CD4-positive, alpha-beta T cell (primary cell): ENCODE results near the gene GALNTL6. TPM values are rescaled to one million over a fixed set of nuclear protein-coding genes. Genes with fewer than 3 reads are reported as not detected.
A peak's percentile ranks its signal among the peaks of the same experiment; 100 is the strongest.

Experiments used
- ATAC-seq: fragments of 200-7000 bp; cut with Tn5 transposase; one replicate; pipeline ENCODE4 v1.10.0; 2022; ENCODE audit warnings: mild to moderate bottlenecking; ENCODE audit not compliant: poor library complexity
- CTCF ChIA-PET: fragments of 350-600 bp; sonication (Branson Sonifier 250); formaldehyde crosslinking; loops from one replicate; lab custom pipeline; 2021; ENCODE audit warnings: antibody characterized with exemption, inconsistent platforms; lab: Charles Lee
- POLR2A ChIA-PET: fragments of 350-600 bp; sonication (Branson Sonifier 250); formaldehyde crosslinking; loops from one replicate; lab custom pipeline; 2021; ENCODE audit warnings: antibody characterized with exemption, inconsistent platforms; lab: Charles Lee
- DNase-seq, 14 experiments: peaks; one replicate each; pipeline ENCODE4 v3.0.0-alpha.2; 2013 to 2020; ENCODE audit warnings: mixed read lengths in 2 of 14
- H3K27ac ChIP-seq, 2 donors: one replicate each; pipeline versions ENCODE4 v1.5.1 to v1.7.0; 2013; ENCODE audit warnings: low read length in 2 of 2, low read depth in 1 of 2, mild to moderate bottlenecking in 1 of 2
- H3K27me3 ChIP-seq, 2 experiments: 1 replicate in 1 of 2; 2 replicates in 1 of 2; pipeline versions ENCODE4 v1.6.1 to v1.7.0; 2013; ENCODE audit warnings: low read length in 2 of 2, control low read depth in 1 of 2, mild to moderate bottlenecking in 1 of 2, moderate library complexity in 1 of 2; ENCODE audit not compliant: insufficient read depth in 2 of 2, control insufficient read depth in 1 of 2
- H3K36me3 ChIP-seq: one replicate; pipeline ENCODE4 v1.6.1; 2013; ENCODE audit warnings: low read length, control low read depth; ENCODE audit not compliant: insufficient read depth
- H3K4me1 ChIP-seq: one replicate; pipeline ENCODE4 v1.6.1; 2013; ENCODE audit warnings: low read length, control low read depth; ENCODE audit not compliant: insufficient read depth
- H3K4me3 ChIP-seq: one replicate; pipeline ENCODE4 v1.5.1; 2013; ENCODE audit warnings: mild to moderate bottlenecking, low read length, moderate library complexity
- H3K9me3 ChIP-seq, 2 experiments: 1 replicate in 1 of 2; 2 replicates in 1 of 2; pipeline versions ENCODE4 v1.6.1 to v1.7.0; 2013; ENCODE audit warnings: low read length in 2 of 2, mild to moderate bottlenecking in 2 of 2, control low read depth in 1 of 2, moderate library complexity in 1 of 2; ENCODE audit not compliant: control insufficient read depth in 1 of 2, insufficient read depth in 1 of 2
- H3K27ac Mint-ChIP-seq: one replicate; pipeline ENCODE4 v1.8.0; 2020; ENCODE audit warnings: mixed read lengths
- H3K27me3 Mint-ChIP-seq: one replicate; pipeline ENCODE4 v1.8.0; 2021; ENCODE audit warnings: mixed read lengths
- H3K36me3 Mint-ChIP-seq: one replicate; pipeline ENCODE4 v1.8.0; 2021; ENCODE audit warnings: low read depth, mixed read lengths
- H3K4me1 Mint-ChIP-seq: one replicate; pipeline ENCODE4 v1.8.0; 2021; ENCODE audit warnings: low read depth, mixed read lengths
- H3K4me3 Mint-ChIP-seq: one replicate; pipeline ENCODE4 v1.8.0; 2020; ENCODE audit warnings: mild to moderate bottlenecking, mixed read lengths
- H3K9me3 Mint-ChIP-seq: one replicate; pipeline ENCODE4 v1.8.0; 2020; ENCODE audit warnings: mixed read lengths
- intact Hi-C, 2 experiments: fragments of 100-400 bp; cut with DNase I in 1 of 2; cut with micrococcal nuclease in 1 of 2; formaldehyde crosslinking; loops; one replicate each; pipeline versions ENCODE4 v1.15.1 to v1.9.0; 2023 to 2025; cut with DNase I, micrococcal nuclease
- total RNA-seq, 174 experiments: library from RNA in 2 of 174; stranded (reverse) in 2 of 174; gene quantifications; one replicate each; pipeline ENCODE4 v1.2.3 and lab custom pipeline; 2021 to 2026
- TF ChIP-seq, protein P1 (sequence below): fragments of 200-600 bp; IDR thresholded peaks from one replicate; pipeline ENCODE4 v1.8.0; 2022; ENCODE audit warnings: antibody characterized with exemption, mild to moderate bottlenecking

GALNTL6 gene
- total RNA-seq, 2 experiments from 2014 or later = not detected

DNA sequence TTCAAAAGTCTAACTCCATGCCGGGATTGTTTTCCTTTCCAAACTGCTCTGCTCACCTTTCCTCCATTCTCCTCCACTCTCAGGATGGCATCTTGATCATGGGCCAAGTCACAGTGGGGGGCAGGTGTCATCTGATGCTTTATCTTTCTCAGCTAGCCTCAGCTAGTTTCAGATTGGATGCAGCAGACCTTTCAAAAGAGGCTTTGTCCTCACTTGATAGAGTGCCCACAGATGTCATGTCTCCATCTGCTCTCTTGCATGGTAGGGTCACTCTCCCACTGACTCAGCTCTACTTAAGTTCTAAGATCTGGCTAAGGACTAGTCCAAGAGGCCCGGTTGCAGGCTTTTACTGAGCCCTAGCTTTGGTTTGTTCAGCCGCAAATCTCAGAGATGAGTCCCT, 1013.7 kb downstream of the GALNTL6 start:
- TF ChIP-seq, protein P1, sequence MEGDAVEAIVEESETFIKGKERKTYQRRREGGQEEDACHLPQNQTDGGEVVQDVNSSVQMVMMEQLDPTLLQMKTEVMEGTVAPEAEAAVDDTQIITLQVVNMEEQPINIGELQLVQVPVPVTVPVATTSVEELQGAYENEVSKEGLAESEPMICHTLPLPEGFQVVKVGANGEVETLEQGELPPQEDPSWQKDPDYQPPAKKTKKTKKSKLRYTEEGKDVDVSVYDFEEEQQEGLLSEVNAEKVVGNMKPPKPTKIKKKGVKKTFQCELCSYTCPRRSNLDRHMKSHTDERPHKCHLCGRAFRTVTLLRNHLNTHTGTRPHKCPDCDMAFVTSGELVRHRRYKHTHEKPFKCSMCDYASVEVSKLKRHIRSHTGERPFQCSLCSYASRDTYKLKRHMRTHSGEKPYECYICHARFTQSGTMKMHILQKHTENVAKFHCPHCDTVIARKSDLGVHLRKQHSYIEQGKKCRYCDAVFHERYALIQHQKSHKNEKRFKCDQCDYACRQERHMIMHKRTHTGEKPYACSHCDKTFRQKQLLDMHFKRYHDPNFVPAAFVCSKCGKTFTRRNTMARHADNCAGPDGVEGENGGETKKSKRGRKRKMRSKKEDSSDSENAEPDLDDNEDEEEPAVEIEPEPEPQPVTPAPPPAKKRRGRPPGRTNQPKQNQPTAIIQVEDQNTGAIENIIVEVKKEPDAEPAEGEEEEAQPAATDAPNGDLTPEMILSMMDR = no peak
- Mint-ChIP-seq H3K4me1 (no peaks in the 10 kb centered on the region), H3K27me3 (peaks cover 6% of the 10 kb centered on the region), H3K27ac (no peak overlapping the region), H3K4me3 (no peak overlapping the region), H3K36me3 (no peaks in the 10 kb centered on the region), H3K9me3 (no peaks in the 10 kb centered on the region)
- H3K27ac ChIP-seq = no peak overlapping the region
- H3K36me3 ChIP-seq = no peaks in the 10 kb centered on the region
- POLR2A ChIA-PET = no interaction called here
- H3K4me1 ChIP-seq = no peaks in the 10 kb centered on the region
- no peaks in the 10 kb centered on the region for H3K9me3 ChIP-seq
- ATAC-seq = no peak
- intact Hi-C loops = no loop called here
- no peak for DNase-seq
- CTCF ChIA-PET = no interaction called here
- peaks cover 0 to 3% of the 10 kb centered on the region in 2 experiments for H3K27me3 ChIP-seq
- no peak overlapping the region for H3K4me3 ChIP-seq

DNA sequence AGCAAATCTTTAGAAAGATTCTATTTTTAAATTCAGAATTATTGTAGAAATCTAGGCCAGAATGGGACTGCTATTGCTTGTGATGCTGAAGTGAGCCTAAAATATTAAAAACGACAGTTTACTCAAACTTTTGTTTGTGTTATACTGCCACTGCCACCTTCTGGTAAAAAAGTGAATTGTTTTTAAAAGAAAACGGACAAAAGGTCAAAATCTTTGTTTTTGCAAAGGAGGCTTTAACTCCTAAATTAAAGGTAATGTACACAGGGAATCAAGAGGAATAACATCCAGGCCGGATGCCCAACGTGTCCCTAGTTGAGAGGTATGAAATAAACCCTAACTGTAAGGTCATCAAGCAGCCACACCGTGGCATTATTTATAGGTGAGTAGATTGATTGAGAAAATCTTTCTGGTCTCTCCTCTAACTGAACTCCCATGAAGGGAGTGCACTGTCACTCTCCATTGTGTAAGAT, 1017.1 kb downstream of the GALNTL6 start:
- Mint-ChIP-seq H3K4me1 (no peaks in the 10 kb centered on the region), H3K27me3 (peaks cover 6% of the 10 kb centered on the region), H3K9me3 (no peaks in the 10 kb centered on the region), H3K27ac (no peak overlapping the region), H3K4me3 (no peak overlapping the region), H3K36me3 (no peaks in the 10 kb centered on the region)
- DNase-seq = peak in 2 of 14 experiments; percentile 10 to 19
- no peak for ATAC-seq
- no peak overlapping the region for H3K4me3 ChIP-seq
- ChIA-PET POLR2A (no interaction called here), CTCF (interaction anchor here (0.6 kb wide), 1 partner anchor 103 kb away, joined by 3 read pairs; no protein-coding TSS in a partner anchor)
- TF ChIP-seq, protein P1 = peak; percentile 75
- H3K9me3 ChIP-seq = no peaks in the 10 kb centered on the region
- no peaks in the 10 kb centered on the region for H3K4me1 ChIP-seq
- H3K36me3 ChIP-seq = no peaks in the 10 kb centered on the region
- H3K27me3 ChIP-seq = peaks cover 0 to 2% of the 10 kb centered on the region in 2 experiments
- no peak overlapping the region for H3K27ac ChIP-seq
- intact Hi-C loops = no loop called here

DNA sequence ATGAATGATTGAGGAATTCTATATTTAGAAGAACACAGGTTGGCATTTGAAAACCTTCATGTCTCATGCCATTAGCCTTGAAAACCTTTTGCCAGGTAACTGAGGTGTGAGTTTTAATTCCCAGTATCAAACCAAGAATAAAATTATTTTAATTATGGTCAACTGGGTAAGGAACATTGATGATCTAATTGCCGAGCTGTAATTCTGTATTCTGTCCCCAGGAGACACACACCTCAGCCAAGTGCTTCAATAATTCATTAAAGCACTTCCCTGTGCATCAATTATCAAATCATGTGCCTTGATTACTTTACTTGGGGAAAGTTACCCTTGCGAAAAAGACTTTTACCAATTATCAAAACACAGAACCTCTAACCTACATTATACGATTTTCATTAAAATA, 1023.5 kb downstream of the GALNTL6 start:
- H3K4me3 Mint-ChIP-seq = no peak overlapping the region
- no peak for DNase-seq
- Histone ChIP-seq H3K36me3 (no peaks in the 10 kb centered on the region), H3K4me1 (no peaks in the 10 kb centered on the region), H3K27ac (no peak overlapping the region), H3K27me3 (no peaks in the 10 kb centered on the region), H3K9me3 (no peaks in the 10 kb centered on the region), H3K4me3 (no peak overlapping the region)
- peaks cover 6% of the 10 kb centered on the region for H3K27me3 Mint-ChIP-seq
- H3K4me1 Mint-ChIP-seq = no peaks in the 10 kb centered on the region
- no peak for ATAC-seq
- ChIA-PET CTCF (no interaction called here), POLR2A (no interaction called here)
- no peaks in the 10 kb centered on the region for H3K9me3 Mint-ChIP-seq
- no peaks in the 10 kb centered on the region for H3K36me3 Mint-ChIP-seq
- TF ChIP-seq, protein P1 = no peak
- intact Hi-C loops = no loop called here
- H3K27ac Mint-ChIP-seq = no peak overlapping the region
